GM18951 (cell line): ENCODE data around the gene CHRM2.

Source experiments
- POLR2A ChIP-seq: IDR thresholded peaks from 4 replicates; pipeline ENCODE4 v1.6.1; 2011; ENCODE audit warnings: mild to moderate bottlenecking; ENCODE audit not compliant: insufficient read length, insufficient read depth; ENCODE audit errors: extremely low read depth
- in situ Hi-C: fragments of 300-500 bp; cut with MboI; formaldehyde crosslinking; loops from one replicate; pipeline ENCODE4 v1.12.0; 2022; ENCODE audit warnings: low sequenced_read_pairs, mixed read lengths, inconsistent platforms; ENCODE audit not compliant: unreplicated experiment

CHRM2 gene

DNA sequence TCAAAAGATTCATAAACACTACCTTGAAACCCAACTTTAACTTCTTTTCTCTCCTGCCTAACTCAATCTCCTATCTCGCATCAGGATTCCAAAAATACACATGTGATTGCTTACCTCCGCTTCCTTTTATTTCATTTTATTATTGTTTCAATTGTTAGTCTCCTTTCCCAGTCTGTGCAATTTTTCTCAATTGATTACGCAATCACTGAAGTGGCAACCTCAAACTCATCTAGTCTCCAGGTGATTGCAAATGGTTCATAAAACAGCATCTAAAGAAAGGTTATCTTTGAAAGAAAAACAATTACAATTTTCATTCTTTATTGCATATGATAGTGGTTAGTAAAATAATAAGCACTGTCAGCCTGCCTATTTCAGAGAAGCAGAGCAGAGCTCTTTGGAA is 45.6 kb downstream of the CHRM2 start:
- TF ChIP-seq POLR2A = no peak
- in situ Hi-C loops = no loop called here

DNA sequence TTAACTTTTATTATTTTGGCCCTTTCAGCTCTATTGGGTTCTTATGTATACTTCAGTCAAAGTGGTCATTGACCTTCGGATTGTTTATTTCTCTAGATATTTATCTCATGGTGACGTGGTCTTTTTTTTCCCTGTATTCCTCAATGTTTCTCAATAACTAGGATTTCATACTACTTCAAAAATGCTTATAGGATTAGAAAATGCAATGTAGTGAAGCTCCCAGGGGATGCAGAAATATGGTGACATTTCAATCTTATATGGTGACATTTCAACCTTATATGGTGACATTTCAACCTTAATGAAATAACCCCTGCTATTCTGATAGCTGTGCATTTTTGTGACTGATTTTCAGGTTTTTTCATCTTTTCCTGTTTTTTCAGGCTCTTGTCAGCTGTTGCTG is 51.4 kb downstream of the CHRM2 start:
- in situ Hi-C loops = no loop called here
- TF ChIP-seq POLR2A = no peak

DNA sequence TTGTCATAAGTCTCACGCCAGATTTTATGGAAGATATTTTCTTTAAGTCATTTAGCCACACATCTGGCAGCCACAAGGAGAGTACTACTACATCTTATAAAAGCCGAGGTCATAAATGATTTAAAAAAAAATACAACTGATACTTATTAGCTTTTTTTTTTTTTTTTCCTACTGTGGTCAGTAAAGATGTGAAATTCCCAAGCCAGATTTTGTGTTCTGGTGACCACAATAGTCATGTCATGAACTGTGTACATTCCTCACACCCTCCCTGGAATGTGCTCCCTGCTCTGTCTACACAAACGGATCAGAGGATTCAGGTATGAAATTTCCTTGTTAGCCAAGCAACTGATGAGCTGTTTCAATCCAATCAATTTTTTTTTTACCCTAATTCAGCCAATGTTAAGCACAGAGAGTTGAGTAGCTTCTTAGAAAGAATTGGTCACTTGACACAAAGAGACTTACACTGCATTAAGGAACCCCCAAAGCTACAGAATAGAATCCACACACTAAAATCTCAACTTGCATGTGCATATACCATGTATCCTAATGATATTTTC is 54.7 kb downstream of the CHRM2 start:
- no peak for TF ChIP-seq POLR2A
- in situ Hi-C loops = no loop called here

DNA sequence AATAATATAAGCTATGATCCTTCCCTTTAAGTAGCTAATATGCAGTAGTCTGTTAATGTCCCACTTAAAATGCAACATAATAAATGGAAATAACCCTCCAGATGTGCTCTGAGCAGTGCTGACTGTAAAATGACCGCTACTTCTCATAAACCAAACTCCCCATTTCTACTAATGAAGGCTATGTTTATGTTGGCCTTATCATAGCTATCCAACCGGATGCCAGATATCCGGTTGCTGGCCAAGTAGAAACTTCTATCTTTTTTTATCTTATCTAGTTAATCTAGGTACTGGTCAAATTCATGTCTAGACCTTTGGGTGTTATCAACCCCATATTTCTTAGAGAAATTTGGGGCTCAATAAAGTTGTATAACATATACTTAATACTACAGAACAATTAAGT is 56.6 kb downstream of the CHRM2 start:
- TF ChIP-seq POLR2A = no peak
- in situ Hi-C loops = no loop called here

DNA sequence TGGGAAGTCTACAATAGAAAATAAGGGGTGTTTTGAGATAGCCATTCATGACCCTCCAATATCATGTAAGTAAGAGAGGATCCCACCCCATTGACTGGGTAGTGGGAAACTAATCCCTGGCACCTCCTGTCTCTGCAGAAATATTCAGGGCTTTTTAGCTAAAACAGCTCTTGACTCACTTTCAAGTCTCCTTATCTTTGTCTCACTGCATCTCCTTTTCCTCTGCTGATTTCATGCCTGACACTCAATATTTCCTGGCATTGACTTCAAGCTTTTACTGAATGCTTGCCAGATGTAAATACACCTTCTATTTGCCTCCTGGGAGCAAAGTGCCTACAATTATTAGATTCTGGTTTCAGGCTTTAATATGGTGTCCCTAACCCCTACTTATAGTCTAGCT is 57.1 kb downstream of the CHRM2 start:
- in situ Hi-C loops = no loop called here
- TF ChIP-seq POLR2A = no peak

DNA sequence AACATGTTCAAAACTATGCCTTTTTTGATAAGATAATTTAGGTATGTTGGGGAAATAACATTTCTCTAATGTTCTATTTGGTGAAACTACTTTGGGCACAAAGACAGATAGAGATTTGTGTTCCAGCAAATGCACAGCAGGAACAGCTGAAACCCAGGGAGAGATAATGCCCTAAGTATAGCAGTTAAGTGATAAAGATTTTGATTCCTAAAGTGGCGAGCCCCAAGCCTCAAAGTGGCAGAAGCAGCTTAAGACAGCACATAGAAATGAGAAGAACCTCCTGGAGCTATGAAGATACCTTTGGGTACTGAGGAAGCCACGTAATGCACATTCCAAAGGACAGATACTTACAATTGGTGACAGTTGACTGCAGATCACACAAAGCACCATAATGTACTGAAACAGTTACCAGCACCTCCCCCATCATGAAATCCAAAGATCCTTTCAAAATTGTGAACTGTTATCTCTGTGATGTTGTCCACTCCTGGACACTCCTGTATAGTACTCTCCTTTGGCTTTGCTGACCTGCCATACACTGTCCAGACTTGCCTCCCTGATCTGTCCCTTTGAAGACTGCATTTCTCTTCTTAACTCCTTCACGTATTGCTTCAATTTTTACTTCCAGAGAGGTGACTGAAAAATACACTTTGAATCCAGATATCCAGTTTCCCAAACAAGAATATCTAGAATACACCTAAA is 62.9 kb downstream of the CHRM2 start:
- TF ChIP-seq POLR2A = no peak
- in situ Hi-C loops = no loop called here

DNA sequence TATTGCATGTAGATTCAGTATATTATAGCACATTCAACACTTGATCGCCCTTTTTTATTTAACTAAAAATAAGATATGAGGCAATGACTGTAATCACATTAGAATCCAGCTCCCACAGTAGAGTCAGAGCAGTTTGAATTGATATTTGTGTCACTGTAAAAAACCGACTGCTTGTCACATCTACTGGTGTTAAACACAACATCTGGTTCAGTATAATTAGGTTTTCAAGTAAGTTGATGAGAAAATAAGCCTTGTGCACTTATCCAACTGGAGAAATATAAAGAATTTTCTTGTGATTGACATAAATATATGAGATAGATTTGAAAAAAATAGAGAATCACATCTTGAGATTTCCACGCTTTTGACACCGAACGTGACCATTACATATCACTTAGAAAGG is 69.0 kb downstream of the CHRM2 start:
- no peak for TF ChIP-seq POLR2A
- in situ Hi-C loops = no loop called here

DNA sequence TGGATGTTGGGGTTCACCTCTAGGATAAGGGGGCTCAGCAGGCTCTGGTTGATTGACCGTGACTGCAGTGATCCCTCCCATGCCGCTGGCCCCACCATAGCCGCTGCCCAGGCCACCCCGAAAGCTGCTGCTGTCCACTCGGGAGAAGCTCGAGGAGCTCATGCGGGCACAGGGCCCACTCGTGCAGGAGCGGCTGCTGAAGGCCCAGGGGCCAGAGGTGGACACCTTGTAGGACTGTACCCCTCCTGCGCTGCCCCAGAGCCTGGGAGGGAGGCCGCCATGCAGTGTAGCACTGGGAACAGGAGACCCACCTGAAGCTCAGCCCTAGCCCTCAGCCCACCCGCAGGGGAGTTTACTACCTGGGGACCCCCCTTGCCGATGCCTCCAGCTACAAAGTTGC is 70.0 kb downstream of the CHRM2 start:
- in situ Hi-C loops = no loop called here
- no peak for TF ChIP-seq POLR2A

DNA sequence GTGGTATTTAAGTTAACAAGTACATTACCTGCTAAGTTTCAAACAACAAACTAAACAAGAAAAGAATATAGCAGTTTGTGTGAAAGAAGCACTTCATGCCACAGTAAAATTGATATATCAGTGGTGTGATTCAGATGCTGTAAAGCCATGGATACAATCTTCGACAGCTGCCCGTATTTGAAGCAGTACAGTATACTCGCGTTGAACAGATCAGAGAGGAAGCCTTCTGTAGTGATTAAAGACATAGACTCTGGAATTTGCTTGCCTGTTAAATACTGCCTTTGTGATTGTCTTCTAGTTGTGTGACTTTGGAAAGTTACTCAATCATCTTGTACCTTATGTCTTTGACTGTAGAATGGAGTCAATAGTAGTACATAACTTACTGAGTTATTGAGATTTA is 71.7 kb downstream of the CHRM2 start:
- in situ Hi-C loops = no loop called here

DNA sequence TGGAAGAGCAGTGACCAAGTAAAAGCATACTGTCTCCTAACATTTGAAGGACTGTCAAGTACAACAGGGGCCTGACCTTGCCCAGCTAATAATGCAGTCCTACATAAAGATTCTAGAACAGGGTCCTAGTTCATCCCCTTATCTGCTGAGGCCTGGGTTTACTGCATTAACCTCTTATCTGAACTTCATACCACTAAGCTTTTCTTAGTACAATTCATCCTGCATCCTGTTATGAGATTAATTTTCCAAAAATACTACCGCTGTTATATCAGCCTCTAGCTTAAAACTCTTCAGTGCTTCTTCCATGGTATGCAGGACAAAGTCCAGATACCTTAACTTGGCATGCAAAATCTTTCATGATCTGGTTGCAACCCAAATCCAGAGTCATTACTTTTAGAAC is 72.5 kb downstream of the CHRM2 start:
- in situ Hi-C loops = no loop called here

More for the DNA sequence above, 71.7 kb downstream of the CHRM2 start:
- no peak for TF ChIP-seq POLR2A

DNA sequence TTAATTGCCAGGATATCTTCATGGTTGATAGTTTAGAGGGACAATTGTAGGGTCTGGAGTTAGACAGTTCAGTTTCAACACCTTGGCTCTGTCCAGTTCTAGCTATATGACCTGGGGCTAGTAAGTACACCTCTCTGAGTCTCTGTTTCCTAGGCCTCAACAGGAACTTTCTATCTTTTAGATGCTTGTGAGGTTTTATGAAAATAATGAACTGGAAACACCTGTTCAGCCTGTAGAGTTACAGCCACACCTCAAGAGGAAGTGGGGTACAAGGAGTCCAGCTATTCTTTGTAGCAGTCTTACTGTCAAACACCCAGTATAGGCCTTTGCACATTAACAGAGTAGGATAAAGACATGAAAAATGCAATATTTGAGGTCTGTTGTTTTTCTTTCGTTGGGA is 73.4 kb downstream of the CHRM2 start:
- TF ChIP-seq POLR2A = no peak
- in situ Hi-C loops = no loop called here

More for the DNA sequence above, 72.5 kb downstream of the CHRM2 start:
- TF ChIP-seq POLR2A = no peak

DNA sequence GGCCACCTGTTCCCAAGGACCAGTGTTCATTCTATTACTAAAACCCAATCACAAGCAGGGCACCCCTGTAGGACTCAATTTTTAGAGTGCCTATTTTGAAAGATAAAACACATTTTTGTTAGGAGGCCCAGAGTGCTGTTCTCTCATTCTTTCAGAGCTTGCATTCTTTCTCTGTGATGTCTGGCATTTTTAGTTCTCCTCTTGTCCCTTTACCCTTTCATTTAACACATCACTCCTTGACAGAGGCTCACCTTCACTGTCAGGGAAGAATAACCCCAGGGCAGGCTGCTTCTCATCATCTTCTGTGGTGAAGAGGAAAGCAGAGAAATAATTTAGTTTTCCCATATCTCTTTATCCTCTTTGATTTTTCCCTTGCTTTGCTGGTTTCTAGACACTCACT is 73.9 kb downstream of the CHRM2 start:
- in situ Hi-C loops = no loop called here
- no peak for TF ChIP-seq POLR2A

DNA sequence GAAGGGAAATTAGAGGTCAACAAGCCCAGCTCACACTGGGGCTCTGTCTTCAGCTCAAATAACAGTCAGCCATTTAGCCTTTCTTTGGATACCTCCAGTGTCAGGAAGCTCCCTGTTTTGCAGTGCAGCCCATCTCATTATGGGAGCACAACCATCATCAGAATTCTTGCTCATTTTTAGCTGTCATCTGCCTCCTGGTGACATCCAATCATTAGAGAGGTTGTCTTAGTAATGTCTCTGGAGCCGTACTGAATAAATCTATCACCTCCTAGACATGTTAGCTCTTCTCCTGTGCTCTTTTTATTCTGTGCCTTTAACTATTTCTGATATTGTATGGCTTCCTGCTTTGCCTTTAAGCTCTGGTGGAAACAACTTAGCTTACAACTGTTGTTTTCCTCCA is 74.5 kb downstream of the CHRM2 start:
- TF ChIP-seq POLR2A = no peak
- in situ Hi-C loops = no loop called here

DNA sequence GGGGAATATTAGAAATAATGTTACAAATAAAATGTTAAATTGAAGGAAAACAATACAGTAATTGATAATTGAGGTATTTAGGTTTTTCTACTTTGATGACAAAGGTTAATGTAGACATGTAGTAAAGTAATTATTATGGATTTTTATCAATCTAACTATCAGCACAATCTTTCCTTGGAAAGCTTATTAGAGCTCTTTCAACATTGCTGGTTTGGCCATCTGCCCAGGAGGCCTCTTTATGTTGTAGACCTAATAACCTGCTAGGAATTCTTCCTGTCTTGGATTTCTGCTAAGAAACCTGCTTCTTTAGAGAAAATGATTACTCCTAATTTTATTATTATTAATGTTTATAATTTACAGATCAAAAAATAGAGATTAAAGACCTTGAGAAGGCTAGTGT is 78.9 kb downstream of the CHRM2 start:
- TF ChIP-seq POLR2A = no peak
- in situ Hi-C loops = no loop called here
